Endothelial cell of umbilical vein (primary cell): ENCODE measurements around the gene GPRC6A. TPM values are rescaled to one million over a fixed set of nuclear protein-coding genes. Genes with fewer than 3 reads are reported as not detected.

Source experiments
- BruUV-seq: library from RNA; stranded (reverse); fragments of 400-500 nt; replicated peaks from 2 replicates; lab custom pipeline; 2021; lab: Mats Ljungman, UMichigan
- CTCF ChIA-PET: fragments of 300-600, 350-600 bp; sonication (Branson Sonifier 250); formaldehyde crosslinking; loops from one replicate; lab custom pipeline; 2021; ENCODE audit warnings: antibody characterized with exemption, inconsistent platforms; lab: Charles Lee
- POLR2A ChIA-PET: fragments of 300-600, 350-600 bp; sonication (Branson Sonifier 250); formaldehyde crosslinking; loops from one replicate; lab custom pipeline; 2021; ENCODE audit warnings: antibody characterized with exemption, inconsistent platforms; lab: Charles Lee
- DNase-seq: peaks from one replicate; pipeline ENCODE4 v3.0.0-alpha.2; 2011; ENCODE audit warnings: low read depth, low spot score
- FAIRE-seq: peaks from 2 replicates; lab custom pipeline; 2011; peaks lifted over from hg19 to GRCh38; lab: Jason Lieb, UNC
- H2AFZ ChIP-seq: 2 replicates; pipeline ENCODE4 v1.6.0; 2012; ENCODE audit warnings: low read depth, low read length, control low read depth, inconsistent platforms
- H3K27ac ChIP-seq: 2 replicates; pipeline ENCODE4 v1.5.1; 2011; ENCODE audit warnings: low read depth, mild to moderate bottlenecking, control low read depth, low read length, moderate library complexity; ENCODE audit not compliant: insufficient read depth
- H3K27me3 ChIP-seq, 2 experiments: 2 replicates each; pipeline versions ENCODE4 v1.6.0 to v1.6.1; 2011; ENCODE audit warnings: low read length in 2 of 2, mixed read lengths in 1 of 2; ENCODE audit not compliant: control insufficient read depth in 2 of 2, insufficient read depth in 2 of 2
- H3K36me3 ChIP-seq, 2 experiments: 2 replicates in 1 of 2; 3 replicates in 1 of 2; pipeline ENCODE4 v1.5.1; 2011; ENCODE audit warnings: low read length in 2 of 2, mild to moderate bottlenecking in 1 of 2, moderate library complexity in 1 of 2; ENCODE audit not compliant: control insufficient read depth in 2 of 2, insufficient read depth in 2 of 2; ENCODE audit errors: extremely low read depth in 1 of 2
- H3K4me1 ChIP-seq: 3 replicates; pipeline ENCODE4 v1.5.1; 2011; ENCODE audit warnings: mild to moderate bottlenecking, low read length; ENCODE audit not compliant: control insufficient read depth, insufficient read depth; ENCODE audit errors: extremely low read depth
- H3K4me2 ChIP-seq: 2 replicates; pipeline ENCODE4 v1.6.1; 2011; ENCODE audit warnings: low read length, control low read depth, mixed read lengths; ENCODE audit not compliant: insufficient read depth
- H3K4me3 ChIP-seq, 3 experiments: fragments of 200-600 bp in 1 of 3; sonication (generic), shearing (Covaris generic) in 1 of 3; replicated peaks in 1 of 3; 2 replicates each; pipeline ENCODE4 v1.5.1; 2011 to 2016; ENCODE audit warnings: control low read depth in 3 of 3, low read length in 3 of 3, mild to moderate bottlenecking in 2 of 3, inconsistent platforms in 1 of 3, low read depth in 1 of 3, moderate library complexity in 1 of 3; ENCODE audit not compliant: insufficient read depth in 1 of 3
- H3K79me2 ChIP-seq: 2 replicates; pipeline ENCODE4 v1.6.0; 2012; ENCODE audit warnings: low read length, inconsistent platforms; ENCODE audit not compliant: control insufficient read depth, insufficient read depth
- H3K9ac ChIP-seq: replicated peaks from 2 replicates; pipeline ENCODE3; 2011; ENCODE audit warnings: low read length, control low read depth; ENCODE audit not compliant: insufficient read depth; ENCODE audit errors: extremely low read depth
- H3K9me1 ChIP-seq: replicated peaks from 3 replicates; pipeline ENCODE4 v1.6.0; 2011; ENCODE audit warnings: mild to moderate bottlenecking, low read length; ENCODE audit not compliant: control insufficient read depth, insufficient read depth; ENCODE audit errors: extremely low read depth
- H3K9me3 ChIP-seq: replicated peaks from 2 replicates; pipeline ENCODE4 v1.5.1; 2012; ENCODE audit warnings: low read length, inconsistent platforms; ENCODE audit not compliant: control insufficient read depth, insufficient read depth
- H4K20me1 ChIP-seq: replicated peaks from 2 replicates; pipeline ENCODE3; 2011; ENCODE audit warnings: mild to moderate bottlenecking, low read length; ENCODE audit not compliant: control insufficient read depth, insufficient read depth; ENCODE audit errors: extremely low read depth
- EZH2 ChIP-seq: IDR thresholded peaks from 2 replicates; pipeline ENCODE4 v1.6.1; 2012; ENCODE audit warnings: borderline replicate concordance, low read depth, mild to moderate bottlenecking, moderate library complexity, low read length, inconsistent platforms; ENCODE audit not compliant: severe bottlenecking
- FOS ChIP-seq: IDR thresholded peaks from 2 replicates; pipeline ENCODE4 v1.6.1; 2011; ENCODE audit warnings: mild to moderate bottlenecking, low read length, moderate library complexity, borderline replicate concordance; ENCODE audit not compliant: insufficient read depth
- GATA2 ChIP-seq: IDR thresholded peaks from 2 replicates; pipeline ENCODE4 v1.7.0; 2011; ENCODE audit warnings: low read depth, mild to moderate bottlenecking, moderate library complexity, mixed read lengths, low read length; ENCODE audit not compliant: insufficient read length, insufficient read depth
- JUN ChIP-seq: IDR thresholded peaks from 2 replicates; pipeline ENCODE4 v1.6.1; 2011; ENCODE audit warnings: borderline replicate concordance, low read depth; ENCODE audit not compliant: insufficient read length, insufficient read depth
- MYC ChIP-seq: IDR thresholded peaks from one replicate; pipeline ENCODE4 v1.6.1; 2011; ENCODE audit warnings: mild to moderate bottlenecking, low read depth, low read length
- POLR2A ChIP-seq: IDR thresholded peaks from 2 replicates; pipeline ENCODE4 v1.6.1; 2012; ENCODE audit warnings: low read depth, mild to moderate bottlenecking, control low read depth, low read length
- POLR2AphosphoS5 ChIP-seq: IDR thresholded peaks from 2 replicates; pipeline ENCODE4 v1.6.1; 2012; ENCODE audit warnings: low read depth, mild to moderate bottlenecking, control low read depth, low read length, moderate library complexity; ENCODE audit not compliant: insufficient read depth
- dilution Hi-C: fragments of 300-500 bp; cut with MboI; formaldehyde crosslinking; loops from one replicate; pipeline ENCODE4 v1.15.0; 2019; ENCODE audit warnings: low sequenced_read_pairs; ENCODE audit not compliant: extremely low pct_ligation_motif_present
- intact Hi-C: fragments of 100-400 bp; cut with micrococcal nuclease; formaldehyde crosslinking; loops from one replicate; pipeline ENCODE4 v1.10.0; 2022
- polyA plus RNA-seq, 4 experiments: library from polyadenylated mRNA; depleted of rRNA in 3 of 4; stranded (reverse) in 3 of 4; unstranded in 1 of 4; fragments of >200 nt; gene quantifications; 2 replicates each; pipeline versions ENCODE4 v1.2.1 to v1.2.3, GENCODE V29; 2011 to 2012; ENCODE audit warnings: missing spikeins in 1 of 4
- total RNA-seq: library from RNA; stranded (reverse); gene quantifications from 2 replicates; pipeline ENCODE4 v1.2.3, GENCODE V29; 2021
- TF ChIP-seq, protein P1 (sequence below), 2 donors: IDR thresholded peaks; 1 replicate in 1 of 2; 2 replicates in 1 of 2; pipeline ENCODE4 v1.5.1; 2011; ENCODE audit warnings: low read length in 2 of 2, mild to moderate bottlenecking in 2 of 2, moderate library complexity in 2 of 2, control low read depth in 1 of 2, inconsistent platforms in 1 of 2, low read depth in 1 of 2; ENCODE audit not compliant: insufficient read depth in 1 of 2; ENCODE audit errors: extremely low read depth in 1 of 2
- TF ChIP-seq, protein P2 (sequence below): IDR thresholded peaks from 2 replicates; pipeline ENCODE4 v1.6.1; 2011; ENCODE audit not compliant: insufficient read depth, insufficient read length

Gene GPRC6A
- total and polyA plus RNA-seq, 2 donors (not counting 3 experiments of a cell fraction or from before 2014, with no cell fraction given) = not detected

- Histone ChIP-seq H3K27me3 (peaks cover 12 to 17% of the 10 kb centered on the region in 2 experiments), H3K4me3 (no peak overlapping the region), H2AFZ (no peak overlapping the region), H3K4me2 (no peak overlapping the region), H3K9ac (no peak overlapping the region), H3K36me3 (no peaks in the 10 kb centered on the region), H3K27ac (no peak overlapping the region), H3K9me1 (no peaks in the 10 kb centered on the region), H3K4me1 (peaks cover 7% of the 10 kb centered on the region), H4K20me1 (no peaks in the 10 kb centered on the region), H3K9me3 (no peaks in the 10 kb centered on the region), H3K79me2 (no peaks in the 10 kb centered on the region)
- dilution Hi-C loops (no loop called here), intact Hi-C loops (no loop called here)
- ChIA-PET POLR2A (no interaction called here), CTCF (interaction anchor here (0.9 kb wide), 1 partner anchor 180 kb away, joined by 3 read pairs; no protein-coding TSS in a partner anchor)
- FAIRE-seq (no peak), DNase-seq (no peak)
- TF ChIP-seq, protein P1, sequence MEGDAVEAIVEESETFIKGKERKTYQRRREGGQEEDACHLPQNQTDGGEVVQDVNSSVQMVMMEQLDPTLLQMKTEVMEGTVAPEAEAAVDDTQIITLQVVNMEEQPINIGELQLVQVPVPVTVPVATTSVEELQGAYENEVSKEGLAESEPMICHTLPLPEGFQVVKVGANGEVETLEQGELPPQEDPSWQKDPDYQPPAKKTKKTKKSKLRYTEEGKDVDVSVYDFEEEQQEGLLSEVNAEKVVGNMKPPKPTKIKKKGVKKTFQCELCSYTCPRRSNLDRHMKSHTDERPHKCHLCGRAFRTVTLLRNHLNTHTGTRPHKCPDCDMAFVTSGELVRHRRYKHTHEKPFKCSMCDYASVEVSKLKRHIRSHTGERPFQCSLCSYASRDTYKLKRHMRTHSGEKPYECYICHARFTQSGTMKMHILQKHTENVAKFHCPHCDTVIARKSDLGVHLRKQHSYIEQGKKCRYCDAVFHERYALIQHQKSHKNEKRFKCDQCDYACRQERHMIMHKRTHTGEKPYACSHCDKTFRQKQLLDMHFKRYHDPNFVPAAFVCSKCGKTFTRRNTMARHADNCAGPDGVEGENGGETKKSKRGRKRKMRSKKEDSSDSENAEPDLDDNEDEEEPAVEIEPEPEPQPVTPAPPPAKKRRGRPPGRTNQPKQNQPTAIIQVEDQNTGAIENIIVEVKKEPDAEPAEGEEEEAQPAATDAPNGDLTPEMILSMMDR (IDR thresholded peaks at IDR 0.05; ENCODE audit: extremely low read depth in 1 of 2, insufficient read depth in 1 of 2, low read depth in 1 of 2, low read length in 2 of 2) = no peak
- TF ChIP-seq EZH2 (no peak), FOS (no peak), JUN (no peak), POLR2AphosphoS5 (no peak), POLR2A (no peak), GATA2 (no peak), MYC (no peak)
- TF ChIP-seq, protein P2, sequence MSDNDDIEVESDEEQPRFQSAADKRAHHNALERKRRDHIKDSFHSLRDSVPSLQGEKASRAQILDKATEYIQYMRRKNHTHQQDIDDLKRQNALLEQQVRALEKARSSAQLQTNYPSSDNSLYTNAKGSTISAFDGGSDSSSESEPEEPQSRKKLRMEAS = no peak
- no TSS peak for BruUV-seq
Observed at GRCh38 chr6:116762235-116762634, 66.6 kb downstream of the GPRC6A start.
